H1 (cell line): ENCODE results near the gene GPD1L. TPM values are rescaled to one million over a fixed set of nuclear protein-coding genes. Genes with fewer than 3 reads are reported as not detected.

ENCODE experiments used
- CTCF ChIA-PET: fragments of 300-600 bp; sonication (Branson Sonifier 250); formaldehyde crosslinking; loops from one replicate; lab custom pipeline; 2021; ENCODE audit not compliant: partially characterized antibody; lab: Charles Lee
- POLR2A ChIA-PET: fragments of 300-600 bp; sonication (Branson Sonifier 250); formaldehyde crosslinking; loops from one replicate; lab custom pipeline; 2021; ENCODE audit warnings: inconsistent platforms; ENCODE audit not compliant: partially characterized antibody; lab: Charles Lee
- DNase-seq, 2 experiments: peaks; one replicate each; pipeline versions ENCODE4 v3.0.0 to v3.0.0-alpha.2; 2010 to 2022; ENCODE audit warnings: low spot score in 2 of 2, low read depth in 1 of 2, mixed read lengths in 1 of 2
- FAIRE-seq: peaks from 2 replicates; lab custom pipeline; 2011; peaks lifted over from hg19 to GRCh38; lab: Jason Lieb, UNC
- H2AFZ ChIP-seq: 2 replicates; pipeline ENCODE4 v1.8.1; 2012; ENCODE audit warnings: low read length, inconsistent platforms
- H2AK5ac ChIP-seq: 2 replicates; pipeline ENCODE4 v1.6.1; 2013; ENCODE audit warnings: low read depth, low read length
- H2BK120ac ChIP-seq: replicated peaks from 2 replicates; pipeline ENCODE3; 2013; ENCODE audit warnings: low read depth, low read length, inconsistent platforms
- H2BK12ac ChIP-seq: 2 replicates; pipeline ENCODE4 v1.6.1; 2013; ENCODE audit warnings: low read depth, low read length
- H2BK15ac ChIP-seq: 2 replicates; pipeline ENCODE4 v1.6.1; 2013; ENCODE audit warnings: low read length
- H2BK20ac ChIP-seq: 2 replicates; pipeline ENCODE4 v1.6.1; 2013; ENCODE audit warnings: low read length
- H2BK5ac ChIP-seq: 2 replicates; pipeline ENCODE4 v1.6.1; 2013; ENCODE audit warnings: low read depth, low read length
- H3K14ac ChIP-seq: 2 replicates; pipeline ENCODE4 v1.6.1; 2013; ENCODE audit warnings: inconsistent platforms; ENCODE audit not compliant: insufficient read length
- H3K18ac ChIP-seq: 2 replicates; pipeline ENCODE4 v1.6.1; 2013; ENCODE audit warnings: low read length; ENCODE audit errors: extremely low read depth
- H3K23ac ChIP-seq: 2 replicates; pipeline ENCODE4 v1.6.1; 2013; ENCODE audit warnings: inconsistent platforms; ENCODE audit not compliant: insufficient read length
- H3K23me2 ChIP-seq: 2 replicates; pipeline ENCODE4 v1.6.1; 2013; ENCODE audit warnings: low read depth, low read length
- H3K27ac ChIP-seq: 2 replicates; pipeline ENCODE4 v1.6.1; 2011; ENCODE audit warnings: low read depth, low read length, inconsistent platforms
- H3K27me3 ChIP-seq, 4 experiments: replicated peaks in 1 of 4; 1 replicate in 1 of 4; 2 replicates in 3 of 4; pipeline versions ENCODE4 v1.6.1 to v1.8.1; 2011 to 2013; ENCODE audit warnings: low read length in 3 of 4, mild to moderate bottlenecking in 3 of 4, inconsistent platforms in 2 of 4, mixed read lengths in 2 of 4, moderate library complexity in 1 of 4; ENCODE audit not compliant: control insufficient read depth in 3 of 4, insufficient read depth in 3 of 4; ENCODE audit errors: extremely low read depth in 1 of 4
- H3K36me3 ChIP-seq, 4 experiments: 2 replicates each; pipeline versions ENCODE4 v1.6.1 to v1.8.1; 2011 to 2013; ENCODE audit warnings: mild to moderate bottlenecking in 4 of 4, low read length in 3 of 4, moderate library complexity in 2 of 4, control low read depth in 1 of 4, inconsistent platforms in 1 of 4; ENCODE audit not compliant: insufficient read depth in 4 of 4, control insufficient read depth in 2 of 4
- H3K4ac ChIP-seq: replicated peaks from 2 replicates; pipeline ENCODE3; 2013; ENCODE audit warnings: low read length, low read depth, mixed read lengths, inconsistent platforms; ENCODE audit not compliant: insufficient read length
- H3K4me1 ChIP-seq, 4 experiments: replicated peaks in 1 of 4; 1 replicate in 1 of 4; 2 replicates in 3 of 4; pipeline versions ENCODE4 v1.6.1 to v1.8.1; 2011 to 2013; ENCODE audit warnings: low read length in 3 of 4, inconsistent platforms in 2 of 4, mixed read lengths in 1 of 4; ENCODE audit not compliant: insufficient read depth in 4 of 4, control insufficient read depth in 3 of 4
- H3K4me2 ChIP-seq, 2 experiments: 2 replicates each; pipeline versions ENCODE4 v1.6.1 to v1.8.1; 2011 to 2013; ENCODE audit warnings: low read depth in 2 of 2, low read length in 2 of 2, control low read depth in 1 of 2, inconsistent platforms in 1 of 2, mild to moderate bottlenecking in 1 of 2; ENCODE audit not compliant: insufficient read depth in 1 of 2
- H3K4me3 ChIP-seq, 4 experiments: fragments of 200-600, 300-600 bp in 1 of 4; sonication (generic), shearing (Covaris generic), sonication (Bioruptor Twin) in 1 of 4; 2 replicates each; pipeline versions ENCODE4 v1.5.1 to v1.8.1; 2011 to 2016; ENCODE audit warnings: low read length in 4 of 4, low read depth in 3 of 4, control low read depth in 2 of 4, inconsistent platforms in 2 of 4, mild to moderate bottlenecking in 2 of 4, mixed read lengths in 1 of 4, moderate library complexity in 1 of 4; ENCODE audit not compliant: insufficient read depth in 2 of 4; ENCODE audit errors: extremely low read depth in 1 of 4
- H3K56ac ChIP-seq: replicated peaks from 2 replicates; pipeline ENCODE3; 2013; ENCODE audit warnings: low read depth, mild to moderate bottlenecking, mixed read lengths, low read length, inconsistent platforms; ENCODE audit not compliant: insufficient read length
- H3K79me1 ChIP-seq: 2 replicates; pipeline ENCODE4 v1.6.1; 2013; ENCODE audit warnings: low read depth, low read length, control low read depth
- H3K79me2 ChIP-seq, 2 experiments: 2 replicates each; pipeline versions ENCODE4 v1.6.1 to v1.8.1; 2012 to 2013; ENCODE audit warnings: low read length in 2 of 2, mild to moderate bottlenecking in 2 of 2, inconsistent platforms in 1 of 2; ENCODE audit not compliant: insufficient read depth in 2 of 2, control insufficient read depth in 1 of 2
- H3K9ac ChIP-seq, 4 experiments: replicated peaks in 1 of 4; 1 replicate in 1 of 4; 2 replicates in 3 of 4; pipeline versions ENCODE4 v1.6.1 to v1.8.1; 2011 to 2013; ENCODE audit warnings: low read depth in 3 of 4, low read length in 3 of 4, control low read depth in 2 of 4, mild to moderate bottlenecking in 2 of 4, moderate library complexity in 2 of 4, inconsistent platforms in 1 of 4; ENCODE audit errors: extremely low read depth in 1 of 4
- H3K9me3 ChIP-seq, 2 experiments: 2 replicates each; pipeline versions ENCODE4 v1.6.1 to v1.8.1; 2012 to 2013; ENCODE audit warnings: mild to moderate bottlenecking in 2 of 2, moderate library complexity in 2 of 2, control low read depth in 1 of 2, inconsistent platforms in 1 of 2, low read depth in 1 of 2, low read length in 1 of 2, mixed read lengths in 1 of 2; ENCODE audit not compliant: insufficient read depth in 2 of 2
- H4K20me1 ChIP-seq, 2 experiments: replicated peaks in 1 of 2; 2 replicates each; pipeline versions ENCODE3 to v1.8.1; 2011 to 2013; ENCODE audit warnings: inconsistent platforms in 2 of 2, low read length in 2 of 2, mild to moderate bottlenecking in 1 of 2; ENCODE audit not compliant: insufficient read depth in 2 of 2, control insufficient read depth in 1 of 2
- H4K5ac ChIP-seq: 2 replicates; pipeline ENCODE4 v1.6.1; 2013; ENCODE audit warnings: low read length, low read depth, mixed read lengths, inconsistent platforms; ENCODE audit not compliant: insufficient read length
- H4K8ac ChIP-seq: 2 replicates; pipeline ENCODE4 v1.8.0; 2013; ENCODE audit warnings: mild to moderate bottlenecking, moderate library complexity, low read length, inconsistent platforms; ENCODE audit not compliant: insufficient read depth; ENCODE audit errors: extremely low read depth
- H4K91ac ChIP-seq: replicated peaks from 2 replicates; pipeline ENCODE3; 2013; ENCODE audit warnings: low read length, mixed read lengths, inconsistent platforms; ENCODE audit not compliant: insufficient read length
- PHF8 ChIP-seq: fragments of 200-600 bp; sonication (generic); conservative IDR thresholded peaks from 2 replicates; pipeline ENCODE4 v1.7.1; 2012; ENCODE audit warnings: low read depth, mild to moderate bottlenecking, inconsistent platforms, low read length, moderate library complexity
- SP2 ChIP-seq: IDR thresholded peaks from 2 replicates; pipeline ENCODE4 v1.6.1; 2012; ENCODE audit warnings: mild to moderate bottlenecking, low read length, inconsistent platforms
- TBP ChIP-seq: IDR thresholded peaks from 2 replicates; pipeline ENCODE4 v1.6.1; 2011; ENCODE audit warnings: low read depth, low read length, improper control_type of control experiment
- WGBS, 2 experiments: shearing (Covaris generic) in 1 of 2; methylation state at CpG; one replicate each; pipeline versions ENCODE4 v1.1.6 to v1.1.7; 2013 to 2015; ENCODE audit warnings: low lambda C conversion rate in 2 of 2, mixed read lengths in 2 of 2, inconsistent platforms in 1 of 2, low coverage in 1 of 2, missing lambda C conversion rate in 1 of 2; ENCODE audit not compliant: insufficient replicate concordance in 2 of 2, insufficient coverage in 1 of 2, insufficient read length in 1 of 2; ENCODE audit errors: extremely low coverage in 1 of 2, missing lambda C conversion rate in 1 of 2; 5-methylcytosine and 5-hydroxymethylcytosine counted together
- polyA plus RNA-seq, 7 experiments: library from polyadenylated mRNA; depleted of rRNA in 3 of 7; stranded (reverse) in 5 of 7; unstranded in 2 of 7; fragments of >200 nt in 5 of 7; fragments of 200-250 nt in 2 of 7; gene quantifications; 1 replicate in 5 of 7; 2 replicates in 1 of 7; 4 replicates in 1 of 7; pipeline versions ENCODE4 v1.2.1 to v1.2.3, GENCODE V29; 2011 to 2013; ENCODE audit warnings: missing spikeins in 2 of 7, mixed read lengths in 2 of 7
- total RNA-seq: library from RNA; stranded (reverse); fragmentation: NEBNext Ultra II Directional; extraction: Animal tissue kit (Norgen Biotek cat#: 25700); gene quantifications from 2 replicates; pipeline ENCODE4 v1.2.1, GENCODE V29; 2021
- TF ChIP-seq, protein P1 (sequence below): IDR thresholded peaks from 2 replicates; pipeline ENCODE4 v1.6.1; 2012; ENCODE audit warnings: inconsistent platforms

Gene GPD1L
- total and polyA plus RNA-seq, 2 of the 8 experiments (the other 6 are each of a cell fraction or from before 2014, with no cell fraction given), result 2.4 to 8.4 TPM

DNA sequence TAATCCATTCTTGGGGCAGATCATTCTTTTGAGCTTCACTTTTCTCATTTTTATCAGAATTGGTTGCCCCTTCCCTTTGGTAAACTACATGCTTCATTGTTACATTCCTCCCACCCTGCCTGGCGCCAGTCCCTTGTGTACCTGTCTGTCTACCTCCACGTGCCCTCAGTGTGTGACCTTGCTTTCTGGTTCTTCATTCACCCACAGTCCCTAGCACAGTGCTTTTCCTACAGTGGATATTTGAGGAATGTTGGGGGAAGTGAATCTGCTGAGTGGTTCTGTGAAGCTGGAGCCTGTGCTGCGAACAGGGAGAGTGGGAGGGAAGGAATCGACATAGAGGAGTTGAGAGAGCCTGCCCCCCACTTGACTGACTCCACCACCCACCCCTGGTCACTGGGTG, 23.4 kb downstream of the GPD1L start:
- peaks cover 0 to 3% (median 0%) of the 10 kb centered on the region in 4 experiments; a peak in 1 of 7 replicates for H3K4me1 ChIP-seq
- no peak for DNase-seq
- H4K8ac ChIP-seq, result no peak overlapping the region
- peaks cover 0 to 2% of the 10 kb centered on the region in 2 experiments for H4K20me1 ChIP-seq
- H3K4ac ChIP-seq, result no peak overlapping the region
- H2AFZ ChIP-seq, result no peak overlapping the region
- ChIA-PET POLR2A (no interaction called here), CTCF (interaction anchor here (1.3 to 2.1 kb wide), 4 partner anchors 9 to 111 kb away, joined by 5 to 8 read pairs (median 6); no protein-coding TSS in a partner anchor)
- no peaks in the 10 kb centered on the region for H3K79me2 ChIP-seq
- no peak overlapping the region for H3K23ac ChIP-seq
- H3K27me3 ChIP-seq, result no peaks in the 10 kb centered on the region
- H2BK20ac ChIP-seq, result no peak overlapping the region
- H3K27ac ChIP-seq, result no peak overlapping the region
- no peaks in the 10 kb centered on the region for H3K9me3 ChIP-seq
- H4K5ac ChIP-seq, result no peak overlapping the region
- no peak overlapping the region for H3K18ac ChIP-seq
- no peak overlapping the region for H2BK12ac ChIP-seq
- H2BK120ac ChIP-seq, result no peak overlapping the region
- no peak overlapping the region for H4K91ac ChIP-seq
- no peak for FAIRE-seq
- no peak overlapping the region for H3K9ac ChIP-seq
- H2BK5ac ChIP-seq, result no peak overlapping the region
- no peak overlapping the region for H3K14ac ChIP-seq
- no peak overlapping the region for H3K56ac ChIP-seq
- 85% methylated on average over 4 of the region's 4 CpGs; no CpG with 5 or more reads in 1 of the 2 experiments for WGBS, 2 experiments
- H3K4me3 ChIP-seq, result no peak overlapping the region
- no peak overlapping the region for H2BK15ac ChIP-seq
- no peaks in the 10 kb centered on the region for H3K36me3 ChIP-seq
- no peaks in the 10 kb centered on the region for H3K79me1 ChIP-seq
- no peak for TF ChIP-seq TBP
- TF ChIP-seq SP2, result no peak
- no peak for TF ChIP-seq PHF8
- TF ChIP-seq, protein P1, sequence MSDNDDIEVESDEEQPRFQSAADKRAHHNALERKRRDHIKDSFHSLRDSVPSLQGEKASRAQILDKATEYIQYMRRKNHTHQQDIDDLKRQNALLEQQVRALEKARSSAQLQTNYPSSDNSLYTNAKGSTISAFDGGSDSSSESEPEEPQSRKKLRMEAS, result no peak
- H3K23me2 ChIP-seq, result no peaks in the 10 kb centered on the region
- no peak overlapping the region for H2AK5ac ChIP-seq
- no peak overlapping the region for H3K4me2 ChIP-seq
